HUDEP-2 (cell line): ENCODE measurements around the gene PNMA3.
"Not testable (repeated sequence)": the region's sequence is repeated elsewhere in the genome, so short reads cannot be mapped to it uniquely, and the experiment has no call there.

Source experiments
- DNase-seq, 76 experiments: peaks; one replicate each; lab custom pipeline; 2025; ENCODE audit not compliant: unreplicated experiment in 76 of 76; lab: John Stamatoyannopoulos, UW

PNMA3 gene

GRCh38 chrX:153073331-153073730 is 17.1 kb downstream of the PNMA3 start:
- not testable (repeated sequence) for DNase-seq

- DNase-seq, result no peak
Observed at GRCh38 chrX:153074262-153074899, 18.1 kb downstream of the PNMA3 start.

GRCh38 chrX:153074935-153075334 is 18.7 kb downstream of the PNMA3 start:
- DNase-seq, result no peak

GRCh38 chrX:153075366-153075765 is 19.1 kb downstream of the PNMA3 start:
- DNase-seq, result no peak

GRCh38 chrX:153077437-153078135 is 21.3 kb downstream of the PNMA3 start:
- not testable (repeated sequence) for DNase-seq

- not testable (repeated sequence) for DNase-seq
Observed at GRCh38 chrX:153083238-153083923, 27.1 kb downstream of the PNMA3 start.

GRCh38 chrX:153102418-153102817 is 46.1 kb downstream of the PNMA3 start:
- DNase-seq, result no peak

GRCh38 chrX:153104959-153105358 is 48.7 kb downstream of the PNMA3 start:
- DNase-seq, result not testable (repeated sequence)

- DNase-seq, result not testable (repeated sequence)
Observed at GRCh38 chrX:153106092-153106801, 50.0 kb downstream of the PNMA3 start.
